ENCODE results near the gene CD58.
"Not testable (repeated sequence)": the region's sequence is repeated elsewhere in the genome, so short reads cannot be mapped to it uniquely, and the experiment has no call there.

The CD58 gene

GRCh38 chr1:116591951-116592605 is 21.3 kb upstream of the CD58 start:
- not testable (repeated sequence) for DNase-seq (ENCODE audit: low read depth)

- not testable (repeated sequence) for DNase-seq (ENCODE audit: low read depth)
Observed at GRCh38 chr1:116591006-116591950, 20.5 kb upstream of the CD58 start.

DNA sequence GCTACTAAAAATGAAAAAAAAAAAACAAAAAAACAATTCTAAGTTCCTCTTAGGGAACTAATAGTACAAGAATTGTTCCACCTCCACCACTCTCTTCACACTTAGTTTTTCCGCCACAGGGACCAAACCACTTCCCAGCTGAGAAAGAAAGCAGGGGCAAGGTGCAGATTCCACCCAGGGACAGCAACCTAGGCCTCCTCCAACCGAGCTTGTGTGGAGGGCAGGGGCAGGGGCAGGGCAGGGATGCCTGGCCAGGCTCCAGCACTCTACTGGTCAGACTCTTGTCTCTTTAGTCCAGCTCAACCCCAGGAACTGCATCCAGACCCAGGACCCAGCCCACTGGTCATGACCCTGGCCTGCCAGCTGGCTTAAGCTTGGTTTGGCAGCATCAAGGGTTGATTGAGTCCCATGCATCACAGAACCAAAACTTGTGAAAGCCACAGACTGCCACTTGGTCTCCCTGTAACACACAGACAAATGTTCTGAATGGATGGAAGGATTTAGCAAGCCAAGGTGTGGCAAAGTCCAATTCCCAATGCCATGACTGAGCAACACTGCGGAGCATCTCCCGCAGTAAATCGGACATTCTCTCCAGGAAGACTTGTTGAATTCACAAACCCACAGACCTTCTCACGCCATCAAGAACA is 19.7 kb upstream of the CD58 start:
- not testable (repeated sequence) for DNase-seq (ENCODE audit: low read depth)

GRCh38 chr1:116589101-116589735 is 18.4 kb upstream of the CD58 start:
- not testable (repeated sequence) for DNase-seq (ENCODE audit: low read depth)

- DNase-seq (ENCODE audit: low read depth): no peak
Observed at GRCh38 chr1:116587501-116588227, 16.8 kb upstream of the CD58 start.

- DNase-seq (ENCODE audit: low read depth): no peak
Observed at GRCh38 chr1:116586741-116587143, 15.9 kb upstream of the CD58 start.

DNA sequence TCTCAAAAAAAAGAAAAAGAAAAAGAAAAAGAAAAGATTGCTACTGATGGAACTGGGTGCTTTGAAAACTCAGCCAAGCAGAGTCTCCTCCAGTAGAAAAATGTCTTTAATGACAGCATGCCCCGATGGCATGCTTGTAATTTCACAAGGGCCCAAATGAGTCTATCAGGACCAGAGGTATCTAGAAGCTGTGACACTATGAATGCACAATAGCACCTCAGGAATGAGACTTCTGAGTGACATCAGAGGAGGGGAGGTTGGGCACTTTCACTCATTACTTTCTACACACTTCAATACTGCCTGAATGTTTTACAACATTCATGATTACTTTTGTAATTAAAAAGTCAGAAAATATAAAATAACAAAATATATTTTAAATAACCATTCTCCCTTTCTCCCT is 15.1 kb upstream of the CD58 start:
- no peak for DNase-seq (ENCODE audit: low read depth)

GRCh38 chr1:116581323-116581885 is 10.6 kb upstream of the CD58 start:
- DNase-seq (ENCODE audit: low read depth): no peak

DNA sequence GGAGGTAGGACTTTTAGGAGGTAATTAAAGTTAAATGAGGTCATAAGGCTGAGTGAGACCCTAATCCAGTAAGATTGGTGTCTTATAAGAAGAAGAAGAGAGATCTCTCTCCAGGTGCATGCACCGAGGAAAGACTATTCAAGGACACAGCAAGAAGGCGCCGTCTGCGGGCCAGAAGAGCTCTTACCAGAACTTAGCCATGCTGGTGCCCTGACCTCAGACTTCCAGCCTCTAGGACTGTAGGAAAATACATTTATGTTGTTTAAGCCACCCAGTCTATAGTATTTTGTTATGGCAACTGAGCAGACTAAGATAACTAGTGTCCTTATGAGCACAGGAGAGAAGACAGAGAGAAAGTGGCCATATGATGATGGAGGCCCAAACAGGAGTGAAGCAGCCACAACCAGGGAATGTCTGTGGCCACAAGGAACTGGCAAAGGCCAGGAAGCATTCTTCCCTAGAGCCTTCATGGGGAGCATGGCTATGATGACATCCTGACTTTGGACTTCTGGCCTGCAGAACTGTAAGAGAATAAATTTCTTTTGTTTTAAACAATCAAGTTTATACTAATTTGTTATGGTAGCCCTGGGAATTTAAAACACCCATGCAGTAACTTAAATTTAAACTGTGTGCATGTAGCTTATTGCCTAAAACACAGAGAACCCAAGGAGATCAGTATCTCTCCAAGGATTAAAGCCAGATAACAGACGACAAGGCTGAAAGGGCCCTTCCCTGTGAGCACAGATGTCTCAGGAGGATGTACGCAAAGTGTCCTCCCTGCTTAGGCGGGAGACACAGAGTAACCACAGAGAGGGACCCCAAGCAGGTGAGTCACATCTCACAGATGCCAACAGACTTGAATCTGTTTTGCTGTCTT is 9.9 kb upstream of the CD58 start:
- no peak for DNase-seq (ENCODE audit: low read depth)

- no peak for DNase-seq (ENCODE audit: low read depth)
Observed at GRCh38 chr1:116579259-116579875, 8.5 kb upstream of the CD58 start.

GRCh38 chr1:116578581-116578980 is 7.8 kb upstream of the CD58 start:
- no peak for DNase-seq (ENCODE audit: low read depth)

GRCh38 chr1:116577759-116578314 is 7.0 kb upstream of the CD58 start:
- no peak for DNase-seq (ENCODE audit: low read depth)

GRCh38 chr1:116574581-116575291 is 3.9 kb upstream of the CD58 start:
- no peak for DNase-seq (ENCODE audit: low read depth)

DNA sequence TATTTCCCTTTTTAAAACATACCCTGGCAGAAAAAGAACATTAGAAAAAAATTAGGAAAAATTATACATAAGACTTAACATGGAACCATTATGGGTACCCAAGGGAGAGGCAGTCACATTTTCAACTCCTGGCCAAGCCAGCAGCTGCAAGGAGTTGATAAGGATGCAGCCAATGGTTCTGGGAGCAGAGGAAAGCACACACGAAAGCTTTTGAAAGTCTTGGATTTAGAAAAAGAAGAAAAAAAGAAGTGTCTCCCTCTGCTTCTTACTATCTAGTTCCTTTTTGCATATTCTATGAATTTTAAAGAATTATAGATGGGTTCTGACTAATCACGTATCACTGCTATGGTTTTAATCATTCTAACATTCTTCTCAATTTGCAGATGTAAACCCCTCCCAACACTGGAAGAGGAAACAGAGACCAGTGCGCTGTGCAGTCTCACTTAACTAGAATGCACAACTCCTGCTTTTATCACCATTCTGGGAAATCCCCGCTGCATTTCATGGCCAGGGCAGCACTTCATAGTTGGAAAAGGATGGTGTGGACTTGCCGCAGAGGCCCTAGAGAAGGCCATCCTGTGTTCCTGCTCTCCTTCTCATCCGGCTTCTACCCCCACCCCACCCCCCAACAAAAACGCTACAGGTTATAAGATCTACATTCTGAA is 2.7 kb upstream of the CD58 start:
- no peak for DNase-seq (ENCODE audit: low read depth)

GRCh38 chr1:116572771-116573430 is 2.1 kb upstream of the CD58 start:
- DNase-seq (ENCODE audit: low read depth): no peak

DNA sequence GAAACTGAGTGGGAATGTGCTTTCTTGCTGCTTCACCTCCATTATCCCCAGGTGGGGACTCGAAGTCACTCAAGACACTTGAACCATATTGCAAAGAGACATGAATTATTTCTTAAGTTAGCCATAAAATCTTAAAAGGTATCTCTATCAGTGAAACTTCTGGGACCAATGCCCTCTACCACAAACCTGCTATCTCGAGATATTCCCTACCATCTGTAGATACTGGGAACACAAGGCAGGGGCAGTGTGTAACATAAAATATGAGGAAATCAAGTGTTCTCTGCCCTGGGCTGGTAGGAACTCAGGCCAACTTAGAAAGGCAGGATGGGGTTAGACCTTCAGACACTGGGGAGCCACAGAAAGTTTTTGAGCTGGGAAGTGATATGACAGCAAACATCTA is 1.3 kb upstream of the CD58 start:
- no peak for DNase-seq (ENCODE audit: low read depth)

GRCh38 chr1:116571215-116571919 is 541 bp upstream of the CD58 start:
- DNase-seq (ENCODE audit: low read depth): no peak
